SK-N-SH treated with all-trans-retinoic acid at 6 μM for 48 hours (cell line): Measurements from ENCODE around the gene GRB2.
"Not testable (repeated sequence)": the region's sequence is repeated elsewhere in the genome, so short reads cannot be mapped to it uniquely, and the experiment has no call there.

Experiments
- PPARA ChIP-seq: fragments of 250-450 bp; sonication (Bioruptor Pico); IDR thresholded peaks from 2 replicates; pipeline ENCODE4 v1.5.0; 2020; ENCODE audit warnings: mild to moderate bottlenecking, borderline replicate concordance
- RARB ChIP-seq: fragments of 250-450 bp; sonication (Bioruptor Pico); IDR thresholded peaks from 2 replicates; pipeline ENCODE4 v1.8.0; 2021; ENCODE audit warnings: mild to moderate bottlenecking, moderate library complexity
- ZFP30 ChIP-seq: fragments of 450-650 bp; formaldehyde crosslinking; IDR thresholded peaks from 2 replicates; pipeline ENCODE4 v1.5.0; 2022; ENCODE audit warnings: mild to moderate bottlenecking, moderate library complexity
- ZNF70 ChIP-seq: fragments of 450-650 bp; formaldehyde crosslinking; IDR thresholded peaks from 2 replicates; pipeline ENCODE4 v1.5.0; 2020; ENCODE audit warnings: mild to moderate bottlenecking, moderate library complexity

- not testable (repeated sequence) for TF ChIP-seq ZNF70 (CRISPR knock-in tag); PPARA; RARB (CRISPR knock-in tag); ZFP30 (CRISPR knock-in tag)
These were observed 112.5 kb downstream of the GRB2 start for GRCh38 chr17:75292810-75293448.
